GM12878 (cell line): Measurements from ENCODE around the gene MMP24. TPM values are rescaled to one million over a fixed set of nuclear protein-coding genes. Genes with fewer than 3 reads are reported as not detected.

Source experiments
- ATAC-seq: fragments of 200-7000 bp; cut with Tn5 transposase; 3 replicates; pipeline ENCODE4 v1.9.1; 2020; ENCODE audit warnings: mild to moderate bottlenecking, moderate library complexity
- BruUV-seq: library from RNA; stranded (reverse); fragments of 400-500 nt; replicated peaks from 2 replicates; lab custom pipeline; 2021; lab: Mats Ljungman, UMichigan
- CTCF ChIA-PET: fragments of 300-600 bp; sonication (Branson Sonifier 250); formaldehyde crosslinking; extraction: SDS; loops from one replicate; lab custom pipeline; 2021; ENCODE audit warnings: inconsistent platforms; lab: Yijun Ruan, JAX
- POLR2A ChIA-PET: fragments of 350-600 bp; formaldehyde crosslinking; extraction: SDS; loops from one replicate; lab custom pipeline; 2021; ENCODE audit warnings: inconsistent platforms; lab: Charles Lee
- RAD21 ChIA-PET: fragments of 300-600 bp; sonication (Branson Sonifier 250); formaldehyde crosslinking; loops from one replicate; lab custom pipeline; 2023; ENCODE audit warnings: antibody characterized with exemption; ENCODE audit not compliant: unreplicated experiment; lab: Charles Lee
- SMC1A ChIA-PET: fragments of 300-600 bp; sonication (Branson Sonifier 250); formaldehyde crosslinking; loops from one replicate; lab custom pipeline; 2023; ENCODE audit not compliant: unreplicated experiment, uncharacterized antibody; lab: Charles Lee
- DNase-seq: peaks from one replicate; pipeline ENCODE4 v3.0.0-alpha.2; 2011; ENCODE audit warnings: low read depth, low spot score
- FAIRE-seq: peaks from 3 replicates; lab custom pipeline; 2011; peaks lifted over from hg19 to GRCh38; lab: Jason Lieb, UNC
- H2AFZ ChIP-seq: 2 replicates; pipeline ENCODE4 v1.6.0; 2011; ENCODE audit warnings: low read depth, low read length, control low read depth; ENCODE audit not compliant: control insufficient read depth
- H3K27ac ChIP-seq: 2 replicates; pipeline ENCODE4 v1.5.1; 2011; ENCODE audit warnings: control low read depth; ENCODE audit not compliant: control insufficient read depth, insufficient read depth
- H3K27me3 ChIP-seq, 2 experiments: replicated peaks in 1 of 2; 2 replicates each; pipeline versions ENCODE4 v1.6.0 to v1.6.1; 2011; ENCODE audit warnings: low read length in 1 of 2; ENCODE audit not compliant: control insufficient read depth in 2 of 2, insufficient read depth in 2 of 2
- H3K36me3 ChIP-seq, 2 experiments: 2 replicates each; pipeline ENCODE4 v1.5.1; 2011; ENCODE audit warnings: low read length in 1 of 2; ENCODE audit not compliant: control insufficient read depth in 2 of 2, insufficient read depth in 2 of 2
- H3K4me1 ChIP-seq: 2 replicates; pipeline ENCODE4 v1.6.1; 2011; ENCODE audit warnings: mild to moderate bottlenecking, low read length, moderate library complexity, mixed read lengths; ENCODE audit not compliant: control insufficient read depth, insufficient read depth
- H3K4me2 ChIP-seq: 2 replicates; pipeline ENCODE4 v1.6.0; 2011; ENCODE audit warnings: control low read depth; ENCODE audit not compliant: control insufficient read depth, insufficient read depth
- H3K4me3 ChIP-seq: fragments of 200-600 bp; sonication (generic); 2 replicates; pipeline ENCODE4 v1.5.1; 2016
- H3K79me2 ChIP-seq: 2 replicates; pipeline ENCODE4 v1.6.0; 2011; ENCODE audit warnings: low read length; ENCODE audit not compliant: control insufficient read depth, insufficient read depth
- H3K9ac ChIP-seq: 2 replicates; pipeline ENCODE4 v1.8.0; 2011; ENCODE audit warnings: low read length, control low read depth, mixed read lengths; ENCODE audit not compliant: control insufficient read depth, insufficient read depth
- H3K9me3 ChIP-seq: replicated peaks from 3 replicates; pipeline ENCODE4 v1.5.1; 2011; ENCODE audit warnings: mild to moderate bottlenecking, low read length; ENCODE audit not compliant: control insufficient read depth, insufficient read depth
- H4K20me1 ChIP-seq: 2 replicates; pipeline ENCODE4 v1.6.0; 2011; ENCODE audit not compliant: control insufficient read depth, insufficient read depth
- CBFB ChIP-seq: IDR thresholded peaks from 2 replicates; pipeline ENCODE4 v1.6.1; 2016; ENCODE audit warnings: antibody characterized with exemption, low read depth
- CBX3 ChIP-seq: fragments of 200-600 bp; sonication (generic); IDR thresholded peaks from 2 replicates; pipeline ENCODE4 v1.6.1; 2016; ENCODE audit warnings: low read depth, borderline replicate concordance
- GABPA ChIP-seq: IDR thresholded peaks from 2 replicates; pipeline ENCODE4 v1.6.1; 2014; ENCODE audit warnings: antibody characterized with exemption, low read depth, mild to moderate bottlenecking, inconsistent platforms
- POLR2A ChIP-seq: IDR thresholded peaks from 2 replicates; pipeline ENCODE4 v1.6.1; 2011; ENCODE audit warnings: low read depth, mild to moderate bottlenecking, low read length
- POLR2AphosphoS5 ChIP-seq: IDR thresholded peaks from 2 replicates; pipeline ENCODE4 v1.6.1; 2011; ENCODE audit warnings: mild to moderate bottlenecking, low read length, inconsistent platforms
- SMAD1 ChIP-seq: fragments of 450-650 bp; IDR thresholded peaks from 2 replicates; pipeline ENCODE4 v1.6.1; 2018; ENCODE audit warnings: mild to moderate bottlenecking, low read depth; ENCODE audit not compliant: partially characterized antibody
- SREBF2 ChIP-seq: IDR thresholded peaks from 2 replicates; pipeline ENCODE4 v1.6.1; 2012; ENCODE audit warnings: mild to moderate bottlenecking, low read length
- TAF1 ChIP-seq: IDR thresholded peaks from 2 replicates; pipeline ENCODE4 v1.6.1; 2011; ENCODE audit warnings: mild to moderate bottlenecking, low read depth, low read length, borderline replicate concordance
- TCF3 ChIP-seq: IDR thresholded peaks from 2 replicates; pipeline ENCODE4 v1.6.1; 2012; ENCODE audit warnings: low read depth, mild to moderate bottlenecking, low read length, borderline replicate concordance; ENCODE audit not compliant: insufficient read depth
- ZZZ3 ChIP-seq: IDR thresholded peaks from 2 replicates; pipeline ENCODE4 v1.6.1; 2011; ENCODE audit warnings: low read depth; ENCODE audit not compliant: control insufficient read depth, insufficient read length
- WGBS: methylation state at CpG from one replicate; pipeline ENCODE4 v1.1.6; 2016; ENCODE audit warnings: low lambda C conversion rate; ENCODE audit not compliant: insufficient replicate concordance, insufficient coverage; ENCODE audit errors: missing lambda C conversion rate; 5-methylcytosine and 5-hydroxymethylcytosine counted together
- in situ Hi-C: fragments of 300-500 bp; cut with MboI; formaldehyde crosslinking; loops from 9 replicates; pipeline ENCODE4 v1.14.3; 2018; ENCODE audit warnings: mixed read lengths
- intact Hi-C: fragments of 100-400 bp; cut with micrococcal nuclease; formaldehyde crosslinking; loops from one replicate; pipeline ENCODE4 v1.14.2; 2022; ENCODE audit not compliant: unreplicated experiment
- polyA plus RNA-seq, 11 experiments: library from polyadenylated mRNA; depleted of rRNA in 4 of 11; unstranded in 6 of 11; stranded (reverse) in 5 of 11; fragments of >200 nt; fragmentation: Nextera tagmentation in 4 of 11; fragmentation: Illumina TruSeq in 1 of 11; extraction: Ambion mirVana in 4 of 11; extraction: Trizol in 1 of 11; gene quantifications; 1 replicate in 1 of 11; 2 replicates in 10 of 11; pipeline versions ENCODE4 v1.2.1 to v1.2.3, GENCODE V29; 2011 to 2016; ENCODE audit warnings: inconsistent platforms in 2 of 11, missing spikeins in 2 of 11, low read depth in 1 of 11
- total RNA-seq, 4 experiments: library from RNA; depleted of rRNA in 3 of 4; stranded (reverse); fragments of >200 nt in 3 of 4; fragmentation: Illumina TruSeq in 1 of 4; extraction: Trizol in 1 of 4; gene quantifications; 2 replicates each; pipeline versions ENCODE4 v1.2.1 to v1.2.3, GENCODE V29; 2013 to 2021
- TF ChIP-seq, protein P1 (sequence below): fragments of 450-650 bp; IDR thresholded peaks from 2 replicates; pipeline ENCODE4 v1.6.1; 2016; ENCODE audit warnings: mild to moderate bottlenecking
- TF ChIP-seq, protein P2 (sequence below): fragments of 450-650 bp; IDR thresholded peaks from 2 replicates; pipeline ENCODE4 v1.6.1; 2017; ENCODE audit warnings: mild to moderate bottlenecking, low read depth, inconsistent platforms; ENCODE audit not compliant: poor library complexity, severe bottlenecking
- TF ChIP-seq, protein P3 (sequence below): fragments of 150-350 bp; IDR thresholded peaks from 2 replicates; pipeline ENCODE4 v1.6.1; 2014; ENCODE audit warnings: mild to moderate bottlenecking, low read depth, low read length
- TF ChIP-seq, protein P4 (sequence below): fragments of 450-650 bp; IDR thresholded peaks from 2 replicates; pipeline ENCODE4 v1.6.1; 2017; ENCODE audit warnings: low read depth, mild to moderate bottlenecking, moderate library complexity
- TF ChIP-seq, protein P5 (sequence below): fragments of 450-650 bp; IDR thresholded peaks from 2 replicates; pipeline ENCODE4 v1.6.1; 2017; ENCODE audit warnings: mild to moderate bottlenecking

The MMP24 gene
- total and polyA plus RNA-seq, 10 of the 15 experiments (the other 5 are each of a cell fraction or from before 2014, with no cell fraction given), result 0.01 to 0.11 (median 0.04) TPM; not detected in 5

DNA sequence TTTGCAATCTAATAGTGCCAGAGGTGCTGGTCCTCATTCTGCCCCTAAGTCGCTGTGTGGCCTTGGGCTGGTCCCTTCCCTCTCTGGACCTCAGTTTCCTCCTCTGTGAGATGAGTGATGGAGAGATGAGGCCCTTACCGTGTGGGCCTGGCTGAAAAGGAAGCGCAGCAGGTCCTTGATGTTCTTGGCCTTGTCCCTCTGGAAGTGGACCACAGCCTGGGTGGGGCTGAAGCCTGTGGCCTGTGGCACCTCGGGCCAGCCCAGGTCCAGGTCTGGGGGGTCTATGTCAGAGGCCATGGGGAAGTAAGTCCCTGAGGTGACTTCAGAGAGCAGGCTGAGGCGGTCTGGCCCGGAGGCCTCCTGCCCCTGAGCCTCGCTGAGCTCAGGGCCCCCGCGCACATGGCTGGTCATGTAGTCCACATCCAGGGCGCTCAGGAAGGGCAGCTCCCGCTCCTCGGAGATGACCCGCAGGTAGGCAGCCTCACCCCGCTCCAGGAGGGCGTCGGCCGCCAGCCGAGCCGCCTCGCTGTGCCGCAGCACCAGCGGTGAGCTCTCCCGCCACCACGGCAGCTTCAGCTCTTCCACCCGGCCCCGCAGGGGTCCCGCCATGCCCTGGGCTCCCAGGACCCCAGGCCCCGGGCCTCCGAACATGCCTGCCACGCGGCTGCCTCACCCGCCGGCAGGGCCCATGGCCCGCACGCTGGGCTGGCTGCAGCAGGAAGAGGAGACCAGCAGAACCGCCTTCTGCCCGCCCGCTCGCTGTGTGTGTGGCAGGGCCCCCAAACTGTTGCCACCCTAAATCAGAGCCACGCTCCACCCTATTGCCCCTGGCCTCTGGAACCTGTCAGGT is 65.4 kb downstream of the MMP24 start, which contains the start of gene FAM83C:
Gene FAM83C (minus strand): TSS at position 772 of the 850 bp plus-strand sequence. CDS start 121 bp downstream, at position 651.
- ChIA-PET SMC1A (no interaction called here), RAD21 (no interaction called here)
- no peak within 1 kb of the TSS for H3K4me3 ChIP-seq
- no peak for TF ChIP-seq CBFB
- TF ChIP-seq, protein P1, sequence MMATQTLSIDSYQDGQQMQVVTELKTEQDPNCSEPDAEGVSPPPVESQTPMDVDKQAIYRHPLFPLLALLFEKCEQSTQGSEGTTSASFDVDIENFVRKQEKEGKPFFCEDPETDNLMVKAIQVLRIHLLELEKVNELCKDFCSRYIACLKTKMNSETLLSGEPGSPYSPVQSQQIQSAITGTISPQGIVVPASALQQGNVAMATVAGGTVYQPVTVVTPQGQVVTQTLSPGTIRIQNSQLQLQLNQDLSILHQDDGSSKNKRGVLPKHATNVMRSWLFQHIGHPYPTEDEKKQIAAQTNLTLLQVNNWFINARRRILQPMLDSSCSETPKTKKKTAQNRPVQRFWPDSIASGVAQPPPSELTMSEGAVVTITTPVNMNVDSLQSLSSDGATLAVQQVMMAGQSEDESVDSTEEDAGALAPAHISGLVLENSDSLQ, result no peak
- no peak for TF ChIP-seq POLR2A
- TF ChIP-seq GABPA, result no peak
- no peak for TF ChIP-seq CBX3
- TF ChIP-seq, protein P2, sequence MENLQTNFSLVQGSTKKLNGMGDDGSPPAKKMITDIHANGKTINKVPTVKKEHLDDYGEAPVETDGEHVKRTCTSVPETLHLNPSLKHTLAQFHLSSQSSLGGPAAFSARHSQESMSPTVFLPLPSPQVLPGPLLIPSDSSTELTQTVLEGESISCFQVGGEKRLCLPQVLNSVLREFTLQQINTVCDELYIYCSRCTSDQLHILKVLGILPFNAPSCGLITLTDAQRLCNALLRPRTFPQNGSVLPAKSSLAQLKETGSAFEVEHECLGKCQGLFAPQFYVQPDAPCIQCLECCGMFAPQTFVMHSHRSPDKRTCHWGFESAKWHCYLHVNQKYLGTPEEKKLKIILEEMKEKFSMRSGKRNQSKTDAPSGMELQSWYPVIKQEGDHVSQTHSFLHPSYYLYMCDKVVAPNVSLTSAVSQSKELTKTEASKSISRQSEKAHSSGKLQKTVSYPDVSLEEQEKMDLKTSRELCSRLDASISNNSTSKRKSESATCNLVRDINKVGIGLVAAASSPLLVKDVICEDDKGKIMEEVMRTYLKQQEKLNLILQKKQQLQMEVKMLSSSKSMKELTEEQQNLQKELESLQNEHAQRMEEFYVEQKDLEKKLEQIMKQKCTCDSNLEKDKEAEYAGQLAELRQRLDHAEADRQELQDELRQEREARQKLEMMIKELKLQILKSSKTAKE, result no peak
- no peak for TF ChIP-seq SMAD1
- TF ChIP-seq, protein P3, sequence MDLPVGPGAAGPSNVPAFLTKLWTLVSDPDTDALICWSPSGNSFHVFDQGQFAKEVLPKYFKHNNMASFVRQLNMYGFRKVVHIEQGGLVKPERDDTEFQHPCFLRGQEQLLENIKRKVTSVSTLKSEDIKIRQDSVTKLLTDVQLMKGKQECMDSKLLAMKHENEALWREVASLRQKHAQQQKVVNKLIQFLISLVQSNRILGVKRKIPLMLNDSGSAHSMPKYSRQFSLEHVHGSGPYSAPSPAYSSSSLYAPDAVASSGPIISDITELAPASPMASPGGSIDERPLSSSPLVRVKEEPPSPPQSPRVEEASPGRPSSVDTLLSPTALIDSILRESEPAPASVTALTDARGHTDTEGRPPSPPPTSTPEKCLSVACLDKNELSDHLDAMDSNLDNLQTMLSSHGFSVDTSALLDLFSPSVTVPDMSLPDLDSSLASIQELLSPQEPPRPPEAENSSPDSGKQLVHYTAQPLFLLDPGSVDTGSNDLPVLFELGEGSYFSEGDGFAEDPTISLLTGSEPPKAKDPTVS, result no peak
- no peak for TF ChIP-seq ZZZ3
- TF ChIP-seq, protein P4, sequence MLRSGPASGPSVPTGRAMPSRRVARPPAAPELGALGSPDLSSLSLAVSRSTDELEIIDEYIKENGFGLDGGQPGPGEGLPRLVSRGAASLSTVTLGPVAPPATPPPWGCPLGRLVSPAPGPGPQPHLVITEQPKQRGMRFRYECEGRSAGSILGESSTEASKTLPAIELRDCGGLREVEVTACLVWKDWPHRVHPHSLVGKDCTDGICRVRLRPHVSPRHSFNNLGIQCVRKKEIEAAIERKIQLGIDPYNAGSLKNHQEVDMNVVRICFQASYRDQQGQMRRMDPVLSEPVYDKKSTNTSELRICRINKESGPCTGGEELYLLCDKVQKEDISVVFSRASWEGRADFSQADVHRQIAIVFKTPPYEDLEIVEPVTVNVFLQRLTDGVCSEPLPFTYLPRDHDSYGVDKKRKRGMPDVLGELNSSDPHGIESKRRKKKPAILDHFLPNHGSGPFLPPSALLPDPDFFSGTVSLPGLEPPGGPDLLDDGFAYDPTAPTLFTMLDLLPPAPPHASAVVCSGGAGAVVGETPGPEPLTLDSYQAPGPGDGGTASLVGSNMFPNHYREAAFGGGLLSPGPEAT, result no peak
- TF ChIP-seq TAF1, result no peak
- TF ChIP-seq, protein P5, sequence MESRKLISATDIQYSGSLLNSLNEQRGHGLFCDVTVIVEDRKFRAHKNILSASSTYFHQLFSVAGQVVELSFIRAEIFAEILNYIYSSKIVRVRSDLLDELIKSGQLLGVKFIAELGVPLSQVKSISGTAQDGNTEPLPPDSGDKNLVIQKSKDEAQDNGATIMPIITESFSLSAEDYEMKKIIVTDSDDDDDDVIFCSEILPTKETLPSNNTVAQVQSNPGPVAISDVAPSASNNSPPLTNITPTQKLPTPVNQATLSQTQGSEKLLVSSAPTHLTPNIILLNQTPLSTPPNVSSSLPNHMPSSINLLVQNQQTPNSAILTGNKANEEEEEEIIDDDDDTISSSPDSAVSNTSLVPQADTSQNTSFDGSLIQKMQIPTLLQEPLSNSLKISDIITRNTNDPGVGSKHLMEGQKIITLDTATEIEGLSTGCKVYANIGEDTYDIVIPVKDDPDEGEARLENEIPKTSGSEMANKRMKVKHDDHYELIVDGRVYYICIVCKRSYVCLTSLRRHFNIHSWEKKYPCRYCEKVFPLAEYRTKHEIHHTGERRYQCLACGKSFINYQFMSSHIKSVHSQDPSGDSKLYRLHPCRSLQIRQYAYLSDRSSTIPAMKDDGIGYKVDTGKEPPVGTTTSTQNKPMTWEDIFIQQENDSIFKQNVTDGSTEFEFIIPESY, result no peak
- TF ChIP-seq TCF3, result no peak
- no peak for TF ChIP-seq POLR2AphosphoS5
- TF ChIP-seq SREBF2, result no peak

More for the DNA sequence above, 65.4 kb downstream of the MMP24 start, which contains the start of gene FAM83C:
- intact Hi-C loops, result no loop called here
- Histone ChIP-seq H3K27ac (no peak within 1 kb of the TSS), H3K9me3 (no peaks in the 10 kb centered on the region), H3K36me3 (no peaks in the 10 kb centered on the region), H3K9ac (no peak within 1 kb of the TSS), H3K27me3 (no peaks in the 10 kb centered on the region), H3K4me1 (no peaks in the 10 kb centered on the region), H3K4me2 (no peak within 1 kb of the TSS), H4K20me1 (no peaks in the 10 kb centered on the region), H2AFZ (no peak within 1 kb of the TSS), H3K79me2 (no peaks in the 10 kb centered on the region)
- no peak for FAIRE-seq
- ATAC-seq, result no peak
- CTCF ChIA-PET, result interaction anchor here (1.0 kb wide), 1 partner anchor 12 kb away, joined by 3 read pairs; no protein-coding TSS in a partner anchor
- no peak for DNase-seq
- in situ Hi-C loops, result no loop called here
- POLR2A ChIA-PET, result interaction anchor here (0.6 kb wide), 1 partner anchor 565 kb away, joined by 5 read pairs; no protein-coding TSS in a partner anchor
- WGBS, result 51% methylated on average over 20 of the region's 40 CpGs
- no TSS peak for BruUV-seq
